H9 (cell line): ENCODE results near the gene VAMP8. TPM values are rescaled to one million over a fixed set of nuclear protein-coding genes. Genes with fewer than 3 reads are reported as not detected.

ENCODE experiments used
- DNase-seq: peaks from one replicate; pipeline ENCODE4 v3.0.0-alpha.2; 2017
- H2AFZ ChIP-seq: one replicate; pipeline ENCODE4 v1.6.1; 2013; ENCODE audit warnings: mild to moderate bottlenecking, low read length, control low read depth, moderate library complexity
- H2AK5ac ChIP-seq: 2 replicates; pipeline ENCODE4 v1.6.1; 2013; ENCODE audit warnings: low read length, control low read depth, mixed read lengths; ENCODE audit not compliant: insufficient read length
- H2BK120ac ChIP-seq: one replicate; pipeline ENCODE4 v1.6.1; 2013; ENCODE audit warnings: low read depth, mild to moderate bottlenecking, low read length, control low read depth, inconsistent platforms; ENCODE audit not compliant: poor library complexity, severe bottlenecking
- H2BK12ac ChIP-seq: 2 replicates; pipeline ENCODE4 v1.6.1; 2013; ENCODE audit warnings: low read length, control low read depth, mixed read lengths, low read depth; ENCODE audit not compliant: insufficient read length
- H2BK15ac ChIP-seq: 2 replicates; pipeline ENCODE4 v1.6.1; 2013; ENCODE audit warnings: low read depth, low read length, control low read depth
- H2BK20ac ChIP-seq: one replicate; pipeline ENCODE4 v1.6.1; 2013; ENCODE audit warnings: low read depth, mild to moderate bottlenecking, low read length, control low read depth, inconsistent platforms; ENCODE audit not compliant: poor library complexity, severe bottlenecking
- H2BK5ac ChIP-seq: 2 replicates; pipeline ENCODE4 v1.6.1; 2013; ENCODE audit warnings: low read length, control low read depth, mixed read lengths; ENCODE audit not compliant: insufficient read length
- H3K14ac ChIP-seq: 2 replicates; pipeline ENCODE4 v1.6.1; 2013; ENCODE audit warnings: low read length, control low read depth; ENCODE audit not compliant: insufficient read depth
- H3K18ac ChIP-seq: 2 replicates; pipeline ENCODE4 v1.6.1; 2013; ENCODE audit warnings: low read depth, mild to moderate bottlenecking, mixed read lengths, low read length, control low read depth; ENCODE audit not compliant: insufficient read length
- H3K23ac ChIP-seq: 2 replicates; pipeline ENCODE4 v1.6.1; 2013; ENCODE audit warnings: low read length, control low read depth, mixed read lengths, low read depth; ENCODE audit not compliant: insufficient read length
- H3K23me2 ChIP-seq: 2 replicates; pipeline ENCODE4 v1.6.1; 2013; ENCODE audit warnings: low read depth, mild to moderate bottlenecking, mixed read lengths, low read length, control low read depth; ENCODE audit not compliant: insufficient read length, poor library complexity, severe bottlenecking
- H3K27ac ChIP-seq: 2 replicates; pipeline ENCODE4 v1.5.1; 2013; ENCODE audit warnings: low read length, control low read depth, mixed read lengths, low read depth; ENCODE audit not compliant: insufficient read length
- H3K27me3 ChIP-seq: 2 replicates; pipeline ENCODE4 v1.6.1; 2013; ENCODE audit warnings: low read length, control low read depth, inconsistent platforms; ENCODE audit not compliant: insufficient read depth
- H3K4ac ChIP-seq: 2 replicates; pipeline ENCODE4 v1.6.1; 2013; ENCODE audit warnings: low read depth, mild to moderate bottlenecking, control low read depth, inconsistent platforms, low read length, moderate library complexity
- H3K4me1 ChIP-seq: 2 replicates; pipeline ENCODE4 v1.6.1; 2013; ENCODE audit warnings: low read length, control low read depth, inconsistent platforms; ENCODE audit not compliant: insufficient read depth
- H3K4me2 ChIP-seq: 2 replicates; pipeline ENCODE4 v1.6.1; 2013; ENCODE audit warnings: low read length, control low read depth, mixed read lengths; ENCODE audit not compliant: insufficient read length, insufficient read depth
- H3K56ac ChIP-seq: 2 replicates; pipeline ENCODE4 v1.6.1; 2013; ENCODE audit warnings: low read depth, mild to moderate bottlenecking, mixed read lengths, low read length, control low read depth; ENCODE audit not compliant: insufficient read length
- H3K79me1 ChIP-seq: 2 replicates; pipeline ENCODE4 v1.6.1; 2013; ENCODE audit warnings: low read depth, mild to moderate bottlenecking, moderate library complexity, low read length, control low read depth, inconsistent platforms; ENCODE audit not compliant: insufficient read depth, poor library complexity, severe bottlenecking
- H3K79me2 ChIP-seq: 2 replicates; pipeline ENCODE4 v1.6.1; 2013; ENCODE audit warnings: low read length, control low read depth, inconsistent platforms; ENCODE audit not compliant: insufficient read depth
- H3K9ac ChIP-seq: 2 replicates; pipeline ENCODE4 v1.6.1; 2013; ENCODE audit warnings: low read length, control low read depth, mixed read lengths; ENCODE audit not compliant: insufficient read length; ENCODE audit errors: extremely low read depth
- H3K9me3 ChIP-seq: one replicate; pipeline ENCODE4 v1.6.1; 2013; ENCODE audit warnings: low read depth, low read length, inconsistent platforms; ENCODE audit not compliant: control insufficient read depth
- H3T11ph ChIP-seq: one replicate; pipeline ENCODE4 v1.6.1; 2013; ENCODE audit warnings: mild to moderate bottlenecking, low read length, control low read depth, inconsistent platforms
- H4K20me1 ChIP-seq: one replicate; pipeline ENCODE4 v1.6.1; 2013; ENCODE audit not compliant: control insufficient read depth, insufficient read length, insufficient read depth
- H4K5ac ChIP-seq: 2 replicates; pipeline ENCODE4 v1.6.1; 2013; ENCODE audit warnings: low read depth, mild to moderate bottlenecking, mixed read lengths, low read length, control low read depth; ENCODE audit not compliant: insufficient read length
- H4K8ac ChIP-seq: replicated peaks from 2 replicates; pipeline ENCODE4 v1.6.1; 2013; ENCODE audit warnings: low read length, control low read depth, mixed read lengths, low read depth; ENCODE audit not compliant: insufficient read length
- H4K91ac ChIP-seq: 2 replicates; pipeline ENCODE4 v1.6.1; 2013; ENCODE audit warnings: low read depth, mild to moderate bottlenecking, moderate library complexity, mixed read lengths, low read length, control low read depth; ENCODE audit not compliant: insufficient read length
- H3K27ac Mint-ChIP-seq, 3 experiments: 2 replicates in 2 of 3; 3 replicates in 1 of 3; pipeline ENCODE4 v1.8.0; 2020 to 2021; ENCODE audit warnings: mixed read lengths in 3 of 3, mild to moderate bottlenecking in 1 of 3, moderate library complexity in 1 of 3
- H3K27me3 Mint-ChIP-seq: 2 replicates; pipeline ENCODE4 v1.8.0; 2021; ENCODE audit warnings: low read depth, mild to moderate bottlenecking, moderate library complexity, mixed read lengths
- H3K36me3 Mint-ChIP-seq, 3 experiments: 2 replicates in 2 of 3; 3 replicates in 1 of 3; pipeline ENCODE4 v1.8.0; 2020 to 2021; ENCODE audit warnings: low read depth in 3 of 3, mixed read lengths in 3 of 3; ENCODE audit not compliant: insufficient read depth in 1 of 3
- H3K4me1 Mint-ChIP-seq, 2 experiments: 2 replicates each; pipeline ENCODE4 v1.8.0; 2020; ENCODE audit warnings: mixed read lengths in 2 of 2
- H3K4me3 Mint-ChIP-seq, 2 experiments: 2 replicates in 1 of 2; 3 replicates in 1 of 2; pipeline ENCODE4 v1.8.0; 2020 to 2021; ENCODE audit warnings: mild to moderate bottlenecking in 2 of 2, mixed read lengths in 2 of 2, moderate library complexity in 1 of 2
- H3K9me3 Mint-ChIP-seq, 2 experiments: 2 replicates in 1 of 2; 3 replicates in 1 of 2; pipeline ENCODE4 v1.8.0; 2020; ENCODE audit warnings: mild to moderate bottlenecking in 2 of 2, mixed read lengths in 2 of 2, moderate library complexity in 1 of 2
- CTCF ChIP-seq: fragments of 200-600 bp; sonication (generic); conservative IDR thresholded peaks from 3 replicates; pipeline ENCODE4 v1.8.0; 2021; ENCODE audit warnings: antibody characterized with exemption, mild to moderate bottlenecking
- WGBS: extraction: QIAGEN DNeasy Blood & Tissue Kit; methylation state at CpG from one replicate; pipeline ENCODE4 v1.1.7; 2013; ENCODE audit warnings: missing lambda C conversion rate, low lambda C conversion rate, mixed read lengths; ENCODE audit not compliant: insufficient read length; ENCODE audit errors: extremely low coverage; 5-methylcytosine and 5-hydroxymethylcytosine counted together
- total RNA-seq: library from RNA; stranded (reverse); gene quantifications from 2 replicates; pipeline ENCODE4 v1.2.1, GENCODE V29; 2021

VAMP8 gene
- total RNA-seq, 1 experiment from 2014 or later, result 33.4 TPM

- TF ChIP-seq CTCF, result no peak
- no CpG with 5 or more reads among the region's 5 CpGs for WGBS
- H3K79me2 ChIP-seq, result peaks cover 5% of the 10 kb centered on the region; the same call in 1 of the 2 replicates
These were observed 13.2 kb upstream of the VAMP8 start for GRCh38 chr2:85564144-85564563.

More at GRCh38 chr2:85564144-85564563, 13.2 kb upstream of the VAMP8 start:
- H3K9ac ChIP-seq, result no peak overlapping the region
- H3K4me1 Mint-ChIP-seq, result peaks cover 12 to 13% of the 10 kb centered on the region in 2 experiments; a peak in 3 of 4 replicates
- no peak overlapping the region for H3K27ac ChIP-seq
- no peak overlapping the region for H3T11ph ChIP-seq
- no peak overlapping the region for H2AFZ ChIP-seq
- no peaks in the 10 kb centered on the region for H3K23me2 ChIP-seq
- no peaks in the 10 kb centered on the region for H3K27me3 ChIP-seq
- no peak overlapping the region for H4K5ac ChIP-seq
- H2AK5ac ChIP-seq, result no peak overlapping the region
- H3K9me3 Mint-ChIP-seq, result no peaks in the 10 kb centered on the region
- no peak for DNase-seq
- H3K36me3 Mint-ChIP-seq, result no peaks in the 10 kb centered on the region; a peak in 2 of 7 replicates
- no peak overlapping the region for H3K27ac Mint-ChIP-seq
- H3K23ac ChIP-seq, result no peak overlapping the region
- H3K79me1 ChIP-seq, result no peaks in the 10 kb centered on the region
- no peak overlapping the region for H4K91ac ChIP-seq
- H3K4me1 ChIP-seq, result no peaks in the 10 kb centered on the region
- H4K8ac ChIP-seq, result no peak overlapping the region
- H3K27me3 Mint-ChIP-seq, result peaks cover 47% of the 10 kb centered on the region
- H2BK12ac ChIP-seq, result no peak overlapping the region
- no peak overlapping the region for H3K14ac ChIP-seq
- no peak overlapping the region for H3K18ac ChIP-seq
- no peak overlapping the region for H2BK120ac ChIP-seq
- H3K9me3 ChIP-seq, result no peaks in the 10 kb centered on the region
- H3K4me2 ChIP-seq, result no peak overlapping the region
- no peak overlapping the region for H2BK5ac ChIP-seq
- H2BK15ac ChIP-seq, result no peak overlapping the region
- H3K56ac ChIP-seq, result no peak overlapping the region
- H3K4ac ChIP-seq, result no peak overlapping the region
- no peak overlapping the region for H3K4me3 Mint-ChIP-seq
- H4K20me1 ChIP-seq, result no peaks in the 10 kb centered on the region
- H2BK20ac ChIP-seq, result no peak overlapping the region
